SK-N-MC (cell line): ENCODE data around the gene MST1R.

Source experiments
- EZH2 ChIP-seq: fragments of 200-600 bp; sonication (generic); IDR thresholded peaks from one replicate; pipeline ENCODE4 v1.6.1; 2017; ENCODE audit warnings: antibody characterized with exemption
- FOXP2 ChIP-seq: optimal IDR thresholded peaks from 2 replicates; pipeline ENCODE3; 2011; ENCODE audit warnings: mild to moderate bottlenecking, moderate library complexity; ENCODE audit not compliant: insufficient read depth; ENCODE audit errors: extremely low read length, control extremely low read depth
- POLR2AphosphoS5 ChIP-seq: IDR thresholded peaks from 2 replicates; pipeline ENCODE4 v1.6.1; 2012; ENCODE audit warnings: mild to moderate bottlenecking, low read depth, low read length, borderline replicate concordance

DNA sequence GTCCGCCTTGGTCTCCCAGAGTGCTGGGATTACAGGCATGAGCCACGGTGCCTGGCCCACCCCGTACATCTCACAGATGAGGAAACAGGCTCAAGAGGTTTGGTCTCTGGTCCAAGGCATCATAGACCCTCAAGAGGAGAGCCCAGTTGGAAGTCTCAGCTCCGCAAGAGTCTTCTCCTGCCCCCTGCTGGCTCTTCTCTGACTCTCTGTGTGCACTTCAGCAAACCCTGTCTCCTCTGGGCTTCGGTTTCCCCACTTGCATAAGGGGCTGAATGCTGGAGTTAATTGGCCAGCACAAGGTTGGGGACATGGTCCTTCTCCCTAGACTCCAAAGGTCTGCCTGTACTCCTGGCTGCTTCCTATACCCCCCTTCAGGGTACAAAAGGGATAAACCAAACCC, 3.9 kb downstream of the MST1R start:
- TF ChIP-seq POLR2AphosphoS5: no peak
- no peak for TF ChIP-seq EZH2
- no peak for TF ChIP-seq FOXP2
